ENCODE results near the gene TNFRSF8. TPM values are rescaled to one million over a fixed set of nuclear protein-coding genes. Genes with fewer than 3 reads are reported as not detected.

TNFRSF8 gene
- total and polyA plus RNA-seq, 9 of the 15 experiments (the other 6 are each of a cell fraction or from before 2014, with no cell fraction given), result 3.5 to 38.4 (median 17.1) TPM

- TF ChIP-seq, protein P1, sequence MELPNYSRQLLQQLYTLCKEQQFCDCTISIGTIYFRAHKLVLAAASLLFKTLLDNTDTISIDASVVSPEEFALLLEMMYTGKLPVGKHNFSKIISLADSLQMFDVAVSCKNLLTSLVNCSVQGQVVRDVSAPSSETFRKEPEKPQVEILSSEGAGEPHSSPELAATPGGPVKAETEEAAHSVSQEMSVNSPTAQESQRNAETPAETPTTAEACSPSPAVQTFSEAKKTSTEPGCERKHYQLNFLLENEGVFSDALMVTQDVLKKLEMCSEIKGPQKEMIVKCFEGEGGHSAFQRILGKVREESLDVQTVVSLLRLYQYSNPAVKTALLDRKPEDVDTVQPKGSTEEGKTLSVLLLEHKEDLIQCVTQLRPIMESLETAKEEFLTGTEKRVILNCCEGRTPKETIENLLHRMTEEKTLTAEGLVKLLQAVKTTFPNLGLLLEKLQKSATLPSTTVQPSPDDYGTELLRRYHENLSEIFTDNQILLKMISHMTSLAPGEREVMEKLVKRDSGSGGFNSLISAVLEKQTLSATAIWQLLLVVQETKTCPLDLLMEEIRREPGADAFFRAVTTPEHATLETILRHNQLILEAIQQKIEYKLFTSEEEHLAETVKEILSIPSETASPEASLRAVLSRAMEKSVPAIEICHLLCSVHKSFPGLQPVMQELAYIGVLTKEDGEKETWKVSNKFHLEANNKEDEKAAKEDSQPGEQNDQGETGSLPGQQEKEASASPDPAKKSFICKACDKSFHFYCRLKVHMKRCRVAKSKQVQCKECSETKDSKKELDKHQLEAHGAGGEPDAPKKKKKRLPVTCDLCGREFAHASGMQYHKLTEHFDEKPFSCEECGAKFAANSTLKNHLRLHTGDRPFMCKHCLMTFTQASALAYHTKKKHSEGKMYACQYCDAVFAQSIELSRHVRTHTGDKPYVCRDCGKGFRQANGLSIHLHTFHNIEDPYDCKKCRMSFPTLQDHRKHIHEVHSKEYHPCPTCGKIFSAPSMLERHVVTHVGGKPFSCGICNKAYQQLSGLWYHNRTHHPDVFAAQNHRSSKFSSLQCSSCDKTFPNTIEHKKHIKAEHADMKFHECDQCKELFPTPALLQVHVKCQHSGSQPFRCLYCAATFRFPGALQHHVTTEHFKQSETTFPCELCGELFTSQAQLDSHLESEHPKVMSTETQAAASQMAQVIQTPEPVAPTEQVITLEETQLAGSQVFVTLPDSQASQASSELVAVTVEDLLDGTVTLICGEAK (IDR thresholded peaks at IDR 0.05), result no peak
- TF ChIP-seq, protein P1 (CRISPR knock-in tag; IDR thresholded peaks at IDR 0.05), result no peak
- TF ChIP-seq NR0B1 (IDR thresholded peaks at IDR 0.05; ENCODE audit: partially characterized antibody) (no peak), NKRF (IDR thresholded peaks at IDR 0.05; ENCODE audit: borderline replicate concordance) (no peak), MAFF (IDR thresholded peaks at IDR 0.05; ENCODE audit: low read length) (no peak), E4F1 (CRISPR knock-in tag; IDR thresholded peaks at IDR 0.05; ENCODE audit: borderline replicate concordance) (no peak), PCBP2 (IDR thresholded peaks at IDR 0.05; ENCODE audit: low read depth, low read length, poor library complexity, severe bottlenecking) (no peak), SIN3B (IDR thresholded peaks at IDR 0.05; ENCODE audit: low read depth) (no peak)
- TF ChIP-seq, protein P2, sequence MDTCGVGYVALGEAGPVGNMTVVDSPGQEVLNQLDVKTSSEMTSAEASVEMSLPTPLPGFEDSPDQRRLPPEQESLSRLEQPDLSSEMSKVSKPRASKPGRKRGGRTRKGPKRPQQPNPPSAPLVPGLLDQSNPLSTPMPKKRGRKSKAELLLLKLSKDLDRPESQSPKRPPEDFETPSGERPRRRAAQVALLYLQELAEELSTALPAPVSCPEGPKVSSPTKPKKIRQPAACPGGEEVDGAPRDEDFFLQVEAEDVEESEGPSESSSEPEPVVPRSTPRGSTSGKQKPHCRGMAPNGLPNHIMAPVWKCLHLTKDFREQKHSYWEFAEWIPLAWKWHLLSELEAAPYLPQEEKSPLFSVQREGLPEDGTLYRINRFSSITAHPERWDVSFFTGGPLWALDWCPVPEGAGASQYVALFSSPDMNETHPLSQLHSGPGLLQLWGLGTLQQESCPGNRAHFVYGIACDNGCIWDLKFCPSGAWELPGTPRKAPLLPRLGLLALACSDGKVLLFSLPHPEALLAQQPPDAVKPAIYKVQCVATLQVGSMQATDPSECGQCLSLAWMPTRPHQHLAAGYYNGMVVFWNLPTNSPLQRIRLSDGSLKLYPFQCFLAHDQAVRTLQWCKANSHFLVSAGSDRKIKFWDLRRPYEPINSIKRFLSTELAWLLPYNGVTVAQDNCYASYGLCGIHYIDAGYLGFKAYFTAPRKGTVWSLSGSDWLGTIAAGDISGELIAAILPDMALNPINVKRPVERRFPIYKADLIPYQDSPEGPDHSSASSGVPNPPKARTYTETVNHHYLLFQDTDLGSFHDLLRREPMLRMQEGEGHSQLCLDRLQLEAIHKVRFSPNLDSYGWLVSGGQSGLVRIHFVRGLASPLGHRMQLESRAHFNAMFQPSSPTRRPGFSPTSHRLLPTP (IDR thresholded peaks at IDR 0.05; ENCODE audit: borderline replicate concordance, extremely low read depth, insufficient read length), result no peak
Measured at GRCh38 chr1:12135612-12136011, 72.5 kb downstream of the TNFRSF8 start (continued).
